Stimulated activated naive CD4-positive, alpha-beta T cell (primary cell): ENCODE results near the gene DUOX2.

Source experiments
- DNase-seq, 6 experiments: peaks; one replicate each; lab custom pipeline; 2025; lab: John Stamatoyannopoulos, UW

The DUOX2 gene

GRCh38 chr15:45114076-45114750 lies at the start of gene DUOX2, which contains the start of gene DUOXA2:
Gene DUOX2, minus strand, starts transcription at chr15:45114172. Its CDS starts 761 bp downstream, at chr15:45113411.
Gene DUOXA2, plus strand, starts transcription at chr15:45114326. Its CDS starts 280 bp downstream, at chr15:45114606.
- DNase-seq = no peak

GRCh38 chr15:45163508-45163856 lies 49.5 kb upstream of the DUOX2 start:
- DNase-seq = no peak

- DNase-seq = peak in 5 of 6 experiments; percentile 16 to 45 (median 39)
These were observed 49.0 kb upstream of the DUOX2 start for GRCh38 chr15:45162771-45163507.

GRCh38 chr15:45161666-45162065 lies 47.7 kb upstream of the DUOX2 start:
- DNase-seq = no peak

GRCh38 chr15:45157974-45158373 lies 44.0 kb upstream of the DUOX2 start:
- no peak for DNase-seq

GRCh38 chr15:45156744-45157455 lies 42.9 kb upstream of the DUOX2 start:
- no peak for DNase-seq

GRCh38 chr15:45155739-45156138 lies 41.8 kb upstream of the DUOX2 start:
- no peak for DNase-seq

GRCh38 chr15:45151998-45152828 lies 38.2 kb upstream of the DUOX2 start:
- DNase-seq = no peak

GRCh38 chr15:45150997-45151396 lies 37.0 kb upstream of the DUOX2 start:
- DNase-seq = no peak

GRCh38 chr15:45150481-45150880 lies 36.5 kb upstream of the DUOX2 start:
- DNase-seq = no peak

- no peak for DNase-seq
These were observed 35.1 kb upstream of the DUOX2 start for GRCh38 chr15:45149060-45149459.

GRCh38 chr15:45148076-45149059 lies 34.4 kb upstream of the DUOX2 start:
- DNase-seq = no peak

- DNase-seq = no peak
These were observed 33.6 kb upstream of the DUOX2 start for GRCh38 chr15:45147606-45148005.

GRCh38 chr15:45146405-45146804 lies 32.4 kb upstream of the DUOX2 start:
- no peak for DNase-seq

GRCh38 chr15:45144775-45145174 lies 30.8 kb upstream of the DUOX2 start:
- no peak for DNase-seq

GRCh38 chr15:45143946-45144345 lies 30.0 kb upstream of the DUOX2 start:
- DNase-seq = no peak

- no peak for DNase-seq
These were observed 29.1 kb upstream of the DUOX2 start for GRCh38 chr15:45143056-45143455.

GRCh38 chr15:45141386-45141785 lies 27.4 kb upstream of the DUOX2 start:
- DNase-seq = no peak

- DNase-seq = no peak
These were observed 26.7 kb upstream of the DUOX2 start for GRCh38 chr15:45140557-45141250.

GRCh38 chr15:45139770-45140169 lies 25.8 kb upstream of the DUOX2 start:
- no peak for DNase-seq
